ENCODE measurements around the gene GPR107.

GPR107 gene

GRCh38 chr9:130122456-130122855 is 68.8 kb downstream of the GPR107 start:
- ChIA-PET CTCF (interaction anchor here (0.9 to 1.8 kb wide), 5 partner anchors 10 to 192 kb away, joined by 3 to 9 read pairs (median 4); no protein-coding TSS in a partner anchor), POLR2A (interaction anchor here (0.7 kb wide), 1 partner anchor 300 kb away, joined by 3 read pairs; no protein-coding TSS in a partner anchor)
- no peak for DNase-seq (ENCODE audit: extremely low spot score)
- TF ChIP-seq CTCF (IDR thresholded peaks at IDR 0.05; ENCODE audit: control extremely low read depth, extremely low read depth, low read depth, missing control alignments) = no peak

- no peak for DNase-seq (ENCODE audit: extremely low spot score)
- CTCF ChIA-PET = interaction anchor here (1.1 to 1.5 kb wide), 3 partner anchors 10 to 17 kb away, joined by 3 to 6 read pairs (median 5); no protein-coding TSS in a partner anchor
- POLR2A ChIA-PET = interaction anchor here (0.7 to 1.4 kb wide), 2 partner anchors 8 to 132 kb away, joined by 4 to 5 read pairs; no protein-coding TSS in a partner anchor
- no peak for TF ChIP-seq CTCF (IDR thresholded peaks at IDR 0.05; ENCODE audit: control extremely low read depth, extremely low read depth, low read depth, missing control alignments)
Observed at GRCh38 chr9:130124085-130124860, 70.6 kb downstream of the GPR107 start.

GRCh38 chr9:130126721-130127433 is 73.2 kb downstream of the GPR107 start:
- CTCF ChIA-PET = interaction anchor here (1.1 kb wide), 1 partner anchor 20 kb away, joined by 4 read pairs; no protein-coding TSS in a partner anchor
- POLR2A ChIA-PET = no interaction called here
- no peak for DNase-seq (ENCODE audit: extremely low spot score)
- no peak for TF ChIP-seq CTCF (IDR thresholded peaks at IDR 0.05; ENCODE audit: control extremely low read depth, extremely low read depth, low read depth, missing control alignments)

- POLR2A ChIA-PET = interaction anchor here (0.6 to 0.9 kb wide), 2 partner anchors 12 to 13 kb away, joined by 3 read pairs; no protein-coding TSS in a partner anchor
Observed at GRCh38 chr9:130128251-130128650, 74.5 kb downstream of the GPR107 start.

GRCh38 chr9:130128733-130129431 is 75.2 kb downstream of the GPR107 start:
- TF ChIP-seq CTCF (IDR thresholded peaks at IDR 0.05; ENCODE audit: control extremely low read depth, extremely low read depth, low read depth, missing control alignments) = no peak
- POLR2A ChIA-PET = interaction anchor here (0.9 kb wide), 1 partner anchor 12 kb away, joined by 3 read pairs; no protein-coding TSS in a partner anchor
- CTCF ChIA-PET = interaction anchor here (1.0 to 3.2 kb wide), 3 partner anchors 12 to 115 kb away, joined by 3 to 13 read pairs (median 7); no protein-coding TSS in a partner anchor
- peak; percentile 74 for DNase-seq (ENCODE audit: extremely low spot score)

More at GRCh38 chr9:130128251-130128650, 74.5 kb downstream of the GPR107 start:
- CTCF ChIA-PET = interaction anchor here (1.0 to 3.2 kb wide), 3 partner anchors 11 to 116 kb away, joined by 3 to 13 read pairs (median 7); no protein-coding TSS in a partner anchor
- TF ChIP-seq CTCF (IDR thresholded peaks at IDR 0.05; ENCODE audit: control extremely low read depth, extremely low read depth, low read depth, missing control alignments) = no peak
- DNase-seq (ENCODE audit: extremely low spot score) = no peak
